ENCODE results near the gene DDI2. TPM values are rescaled to one million over a fixed set of nuclear protein-coding genes. Genes with fewer than 3 reads are reported as not detected.

DDI2 gene
- polyA plus RNA-seq, 1 donor (not counting 4 experiments of a cell fraction or from before 2014, with no cell fraction given): 11.5 TPM

- Histone ChIP-seq H3K36me3 (ENCODE audit: control insufficient read depth in 2 of 2, extremely low read depth in 1 of 2, insufficient read depth in 2 of 2, low read length in 2 of 2) (no peaks in the 10 kb centered on the region), H3K9me1 (ENCODE audit: control insufficient read depth, extremely low read depth, insufficient read depth, low read length) (no peaks in the 10 kb centered on the region), H4K20me1 (ENCODE audit: control insufficient read depth, extremely low read depth, insufficient read depth, low read length) (no peaks in the 10 kb centered on the region), H3K9ac (ENCODE audit: control insufficient read depth, extremely low read depth, insufficient read depth, low read length) (no peak overlapping the region), H3K27me3 (ENCODE audit: control insufficient read depth, extremely low read depth, insufficient read depth, low read length) (no peaks in the 10 kb centered on the region), H3K79me2 (ENCODE audit: control insufficient read depth, insufficient read depth, low read length) (no peaks in the 10 kb centered on the region), H3K4me2 (ENCODE audit: control insufficient read depth, extremely low read depth, insufficient read depth, low read depth, low read length) (no peak overlapping the region), H3K9me3 (ENCODE audit: control insufficient read depth, low read depth, low read length) (no peaks in the 10 kb centered on the region), H2AFZ (ENCODE audit: control insufficient read depth, low read length) (no peak overlapping the region), H3K27ac (ENCODE audit: control insufficient read depth, insufficient read depth, low read length) (no peak overlapping the region), H3K4me1 (ENCODE audit: control insufficient read depth, extremely low read depth, insufficient read depth, low read length) (no peaks in the 10 kb centered on the region), H3K4me3 (ENCODE audit: control insufficient read depth in 2 of 3, extremely low read depth in 1 of 3, insufficient read depth in 2 of 3, low read depth in 1 of 3, low read length in 3 of 3) (no peak overlapping the region)
- DNase-seq (ENCODE audit: low read depth, low spot score) (no peak), FAIRE-seq (no peak)
- dilution Hi-C loops (cut with MboI; ENCODE audit: extremely low pct_ligation_motif_present, low sequenced_read_pairs): no loop called here
- no peak for TF ChIP-seq CTCF (optimal IDR thresholded peaks at IDR 0.05 in 1 of 3, IDR thresholded peaks at IDR 0.05 in 1 of 3, conservative IDR thresholded peaks at IDR 0.05 in 1 of 3; ENCODE audit: extremely low read depth in 1 of 3, insufficient read depth in 2 of 3, low read length in 3 of 3)
- TF ChIP-seq EZH2 (IDR thresholded peaks at IDR 0.05; ENCODE audit: low read length): no peak
These were observed 7.6 kb upstream of the DDI2 start for GRCh38 chr1:15609631-15610030.

- Histone ChIP-seq H3K9me1 (ENCODE audit: control insufficient read depth, extremely low read depth, insufficient read depth, low read length) (no peaks in the 10 kb centered on the region), H3K4me1 (ENCODE audit: control insufficient read depth, extremely low read depth, insufficient read depth, low read length) (no peaks in the 10 kb centered on the region), H3K4me3 (ENCODE audit: control insufficient read depth in 2 of 3, extremely low read depth in 1 of 3, insufficient read depth in 2 of 3, low read depth in 1 of 3, low read length in 3 of 3) (no peak overlapping the region), H3K9me3 (ENCODE audit: control insufficient read depth, low read depth, low read length) (no peaks in the 10 kb centered on the region), H3K79me2 (ENCODE audit: control insufficient read depth, insufficient read depth, low read length) (no peaks in the 10 kb centered on the region), H3K4me2 (ENCODE audit: control insufficient read depth, extremely low read depth, insufficient read depth, low read depth, low read length) (no peak overlapping the region), H2AFZ (ENCODE audit: control insufficient read depth, low read length) (no peak overlapping the region), H3K27me3 (ENCODE audit: control insufficient read depth, extremely low read depth, insufficient read depth, low read length) (no peaks in the 10 kb centered on the region), H3K36me3 (ENCODE audit: control insufficient read depth in 2 of 2, extremely low read depth in 1 of 2, insufficient read depth in 2 of 2, low read length in 2 of 2) (no peaks in the 10 kb centered on the region), H3K9ac (ENCODE audit: control insufficient read depth, extremely low read depth, insufficient read depth, low read length) (no peak overlapping the region), H4K20me1 (ENCODE audit: control insufficient read depth, extremely low read depth, insufficient read depth, low read length) (no peaks in the 10 kb centered on the region), H3K27ac (ENCODE audit: control insufficient read depth, insufficient read depth, low read length) (no peak overlapping the region)
- FAIRE-seq: no peak
- no peak for TF ChIP-seq CTCF (optimal IDR thresholded peaks at IDR 0.05 in 1 of 3, IDR thresholded peaks at IDR 0.05 in 1 of 3, conservative IDR thresholded peaks at IDR 0.05 in 1 of 3; ENCODE audit: extremely low read depth in 1 of 3, insufficient read depth in 2 of 3, low read length in 3 of 3)
- no peak for TF ChIP-seq EZH2 (IDR thresholded peaks at IDR 0.05; ENCODE audit: low read length)
- no peak for DNase-seq (ENCODE audit: low read depth, low spot score)
- dilution Hi-C loops (cut with MboI; ENCODE audit: extremely low pct_ligation_motif_present, low sequenced_read_pairs): no loop called here
These were observed 7.1 kb upstream of the DDI2 start for GRCh38 chr1:15610167-15610566.

All from keratinocyte (primary cell).